ENCODE measurements around the gene TMEM120B. TPM values are rescaled to one million over a fixed set of nuclear protein-coding genes. Genes with fewer than 3 reads are reported as not detected.
A peak's percentile ranks its signal among the peaks of the same experiment; 100 is the strongest.
"Not testable (repeated sequence)": the region's sequence is repeated elsewhere in the genome, so short reads cannot be mapped to it uniquely, and the experiment has no call there.

The TMEM120B gene
- total RNA-seq, 4 donors from 2014 or later: 1.9 to 19.9 (median 4.5) TPM

- in situ Hi-C loops (cut with MboI; ENCODE audit: low pct_ligation_motif_present in 1 of 4, low pct_unique_long_range_greater_than_20kb in 1 of 4, low sequenced_read_pairs in 3 of 4) (loop anchor here in 3 of 4 donors (5.0 to 10.0 kb wide), 3 partner anchors 99 to 192 kb away; partner anchors contain the start of genes RHOF (in 3 of the 3) and PSMD9 (in 2 of the 3)), intact Hi-C loops (cut with DNase I; ENCODE audit: low total_unique reads) (no loop called here)
- Histone ChIP-seq H3K4me1 (peaks cover 0 to 4% (median 2%) of the 10 kb centered on the region in 4 donors), H3K36me3 (no peaks in the 10 kb centered on the region), H3K4me3 (no peak overlapping the region), H3K9me3 (no peaks in the 10 kb centered on the region), H3K27ac (no peak overlapping the region), H3K27me3 (no peaks in the 10 kb centered on the region)
- TF ChIP-seq POLR2A (IDR thresholded peaks at IDR 0.05): no peak
- TF ChIP-seq POLR2AphosphoS5 (IDR thresholded peaks at IDR 0.05): no peak
- TF ChIP-seq EP300 (IDR thresholded peaks at IDR 0.05; ENCODE audit: low read depth): no peak
- no peak for TF ChIP-seq CTCF (IDR thresholded peaks at IDR 0.05)
- no peak for DNase-seq
- 50 to 72% methylated on average over 1 to 7 of the region's 7 CpGs for WGBS, 2 donors (ENCODE audit: low coverage in 1 of 2)
Measured at GRCh38 chr12:121693155-121693687, 19.3 kb upstream of the TMEM120B start.

GRCh38 chr12:121697093-121697698 lies 15.4 kb upstream of the TMEM120B start:
- intact Hi-C loops (cut with DNase I; ENCODE audit: low total_unique reads) (loop anchor here (2.0 to 5.0 kb wide), 2 partner anchors 76 to 95 kb away; partner anchors contain the start of gene RHOF), in situ Hi-C loops (cut with MboI; ENCODE audit: low pct_ligation_motif_present in 1 of 4, low pct_unique_long_range_greater_than_20kb in 1 of 4, low sequenced_read_pairs in 3 of 4) (loop anchor here in 3 of 4 donors (5.0 to 10.0 kb wide), 3 partner anchors 75 to 188 kb away; partner anchors contain the start of genes PSMD9 (in 2 of the 3) and RHOF (in 2 of the 3))
- H3K36me3 ChIP-seq: no peaks in the 10 kb centered on the region
- no peaks in the 10 kb centered on the region for H3K9me3 ChIP-seq
- no peak overlapping the region for H3K27ac ChIP-seq
- no peaks in the 10 kb centered on the region for H3K27me3 ChIP-seq
- peak; percentile 54 to 87 (median 62) for TF ChIP-seq CTCF (IDR thresholded peaks at IDR 0.05)
- TF ChIP-seq POLR2A (IDR thresholded peaks at IDR 0.05): no peak
- no peak for DNase-seq
- WGBS, 2 donors (ENCODE audit: low coverage in 1 of 2): 15 to 43% methylated on average over 5 to 9 of the region's 9 CpGs
- peaks cover 0 to 4% (median 2%) of the 10 kb centered on the region in 4 donors for H3K4me1 ChIP-seq
- no peak overlapping the region for H3K4me3 ChIP-seq

- not testable (repeated sequence) for H3K27ac ChIP-seq, H3K27me3 ChIP-seq, DNase-seq, H3K4me1 ChIP-seq, H3K9me3 ChIP-seq, H3K36me3 ChIP-seq, H3K4me3 ChIP-seq
- intact Hi-C loops (cut with DNase I; ENCODE audit: low total_unique reads) (loop anchor here (2.0 to 5.0 kb wide), 2 partner anchors 75 to 94 kb away; partner anchors contain the start of gene RHOF), in situ Hi-C loops (cut with MboI; ENCODE audit: low pct_ligation_motif_present in 1 of 4, low pct_unique_long_range_greater_than_20kb in 1 of 4, low sequenced_read_pairs in 3 of 4) (loop anchor here in 3 of 4 donors (5.0 to 10.0 kb wide), 3 partner anchors 74 to 187 kb away; partner anchors contain the start of genes PSMD9 (in 2 of the 3) and RHOF (in 2 of the 3))
- WGBS, 2 donors (ENCODE audit: low coverage in 1 of 2): 94 to 96% methylated on average over 5 to 6 of the region's 6 CpGs
Measured at GRCh38 chr12:121697861-121698260, 14.7 kb upstream of the TMEM120B start.

- 78 to 87% methylated on average over 1 to 3 of the region's 3 CpGs for WGBS, 2 donors (ENCODE audit: low coverage in 1 of 2)
- Histone ChIP-seq H3K27ac (no peak overlapping the region), H3K4me3 (no peak overlapping the region), H3K27me3 (no peaks in the 10 kb centered on the region), H3K4me1 (peaks cover 0 to 4% (median 2%) of the 10 kb centered on the region in 4 donors), H3K36me3 (no peaks in the 10 kb centered on the region), H3K9me3 (no peaks in the 10 kb centered on the region)
- DNase-seq: no peak
- intact Hi-C loops (cut with DNase I; ENCODE audit: low total_unique reads): no loop called here
- no peak for TF ChIP-seq POLR2AphosphoS5 (IDR thresholded peaks at IDR 0.05)
- TF ChIP-seq CTCF (IDR thresholded peaks at IDR 0.05): no peak
- TF ChIP-seq EP300 (IDR thresholded peaks at IDR 0.05; ENCODE audit: low read depth): no peak
- TF ChIP-seq POLR2A (IDR thresholded peaks at IDR 0.05): no peak
- in situ Hi-C loops (cut with MboI; ENCODE audit: low pct_ligation_motif_present in 1 of 4, low pct_unique_long_range_greater_than_20kb in 1 of 4, low sequenced_read_pairs in 3 of 4): loop anchor here in 2 of 4 donors (10.0 kb wide), 2 partner anchors 63 to 73 kb away; no protein-coding TSS in a partner anchor
Measured at GRCh38 chr12:121701667-121702277, 10.8 kb upstream of the TMEM120B start.

All from transverse colon (tissue), 4 donors.